GM21515 (cell line): Measurements from ENCODE around the gene ZFYVE27.

Experiments
- ATAC-seq: cut with Tn5 transposase; IDR thresholded peaks from one replicate; pipeline ENCODE4 v1.9.1; 2021; ENCODE audit not compliant: unreplicated experiment

The ZFYVE27 gene

DNA sequence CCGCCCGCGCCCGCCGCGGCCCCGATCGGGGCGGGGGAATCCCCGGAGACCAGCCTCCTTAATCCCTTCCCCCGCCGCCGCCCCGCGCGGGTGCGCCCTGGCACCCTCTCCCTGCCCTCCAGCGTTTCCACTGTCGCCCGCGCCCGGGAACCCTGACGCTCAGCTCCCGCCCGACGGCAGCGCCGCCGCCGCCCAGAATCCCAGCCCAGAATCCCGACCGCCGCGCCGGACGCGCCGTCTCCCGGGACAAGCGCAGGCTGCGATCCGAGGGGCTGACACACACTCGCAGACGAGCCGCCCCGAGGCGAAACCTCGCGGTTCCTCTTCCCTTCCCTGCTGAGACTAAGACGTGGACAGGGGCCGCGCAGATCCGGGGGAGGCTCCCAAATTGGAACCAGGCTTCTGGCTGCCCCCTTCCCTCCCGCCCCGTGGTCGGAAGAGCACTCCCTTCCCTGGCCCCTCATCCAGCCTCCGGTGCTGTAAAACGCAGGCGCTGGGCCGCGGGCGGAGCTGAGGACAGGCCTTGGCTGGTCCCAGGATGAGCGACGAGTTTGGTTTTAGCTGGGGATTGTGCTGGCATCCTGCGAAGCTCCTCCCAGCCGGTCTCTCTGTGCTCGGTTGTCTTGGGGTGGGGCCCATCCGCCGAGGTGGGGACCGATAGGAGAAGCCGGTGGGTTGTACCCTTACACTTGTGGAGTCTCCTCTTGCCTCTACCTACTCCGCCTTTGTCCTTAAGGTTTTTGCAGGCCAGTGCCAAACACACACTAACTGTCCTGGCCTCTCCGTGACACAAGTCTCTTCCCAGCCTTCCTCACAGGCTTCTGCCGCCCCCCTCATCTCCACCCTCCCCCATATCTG is 22.3 kb upstream of the ZFYVE27 start:
- ATAC-seq: peak; percentile 49

DNA sequence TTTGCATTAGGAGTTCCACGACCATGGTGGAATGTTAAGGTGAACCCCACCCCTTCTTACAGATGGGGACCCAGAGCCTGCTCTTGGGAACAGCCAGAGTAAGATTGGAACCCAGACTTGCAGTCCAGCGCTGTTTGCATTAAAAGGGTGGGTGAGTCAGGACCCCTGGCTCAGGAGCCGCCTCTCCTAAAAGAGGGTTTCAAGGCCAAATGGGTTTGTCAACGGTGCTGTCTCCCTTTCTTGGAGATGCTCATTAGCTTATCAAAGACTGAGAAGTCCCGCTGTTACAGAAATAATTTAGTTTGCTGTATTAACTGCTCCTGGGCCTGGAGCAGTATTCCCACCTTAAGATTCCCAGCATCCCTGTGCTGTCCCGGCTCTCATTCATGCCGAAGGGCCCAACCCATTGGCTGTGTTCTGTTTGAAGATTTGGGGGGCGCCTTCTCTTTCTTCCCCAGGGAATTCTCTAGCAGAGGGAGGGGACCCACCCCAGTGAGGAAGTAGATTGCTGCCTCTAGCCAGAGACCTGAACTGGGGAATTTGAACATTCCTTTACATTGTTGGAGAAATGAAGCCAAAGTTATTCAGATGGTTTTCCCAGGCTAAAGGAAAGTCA is 21.6 kb upstream of the ZFYVE27 start:
- ATAC-seq: no peak

DNA sequence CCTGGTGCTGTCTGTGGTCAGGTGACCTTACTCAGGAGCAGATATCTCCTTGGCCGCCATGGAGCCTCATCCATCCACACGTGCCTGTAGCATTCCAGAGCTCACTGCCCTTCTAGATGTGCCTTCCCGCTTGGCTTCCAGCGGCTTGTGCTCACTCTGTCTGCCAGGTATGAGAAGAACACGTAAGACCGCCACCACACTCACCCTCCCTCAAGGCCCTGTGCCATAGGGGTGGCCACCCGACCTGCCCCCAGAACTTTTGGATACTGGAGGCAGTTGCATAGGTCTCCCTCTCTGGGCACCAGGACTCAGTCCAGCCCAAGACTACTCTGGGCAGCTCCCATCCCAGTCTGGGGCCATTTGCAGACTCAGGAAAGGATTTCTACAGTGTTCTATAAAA is 19.3 kb upstream of the ZFYVE27 start:
- no peak for ATAC-seq

DNA sequence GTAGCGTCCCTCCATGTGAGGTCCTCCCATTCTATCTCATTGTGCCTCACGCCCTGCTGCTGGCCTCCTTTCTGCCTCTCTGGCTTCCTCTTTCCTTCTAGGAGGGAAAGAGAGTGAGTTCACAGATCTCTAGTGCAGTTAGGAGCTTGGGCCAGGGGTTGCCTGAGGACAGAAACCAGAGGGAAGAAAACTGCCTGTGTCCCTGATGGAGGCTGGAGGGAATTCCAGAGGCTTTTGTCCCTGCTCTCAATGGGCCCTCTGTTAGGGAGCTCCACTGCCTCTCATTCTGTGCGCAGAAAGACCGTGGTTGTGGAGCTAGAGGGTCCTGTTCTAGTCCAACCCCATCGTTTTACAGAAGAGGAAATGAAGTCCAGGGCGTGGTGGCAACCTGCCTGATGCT is 18.8 kb upstream of the ZFYVE27 start:
- no peak for ATAC-seq

DNA sequence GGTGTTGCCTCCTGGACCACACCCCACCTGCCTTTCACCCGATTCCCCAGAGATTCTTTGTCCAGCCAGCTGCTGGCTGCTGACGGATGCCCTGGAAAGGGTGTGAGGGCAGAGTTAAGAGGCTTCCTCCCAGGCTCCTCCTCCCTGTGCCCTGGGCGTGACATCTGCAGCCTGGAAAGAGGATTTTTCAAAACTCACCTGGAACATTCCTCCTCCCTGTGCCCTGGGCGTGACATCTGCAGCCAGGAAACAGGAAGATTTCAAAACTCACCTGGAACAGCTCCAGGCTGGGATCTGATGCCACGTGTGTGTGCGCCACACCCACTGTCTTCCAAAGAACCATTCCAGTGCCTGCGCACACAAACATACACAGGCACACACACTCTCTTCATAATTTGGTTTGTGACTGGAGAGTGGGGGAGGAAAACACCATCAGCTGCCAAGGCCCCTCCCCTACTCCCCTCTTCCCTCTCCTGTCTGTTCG is 18.2 kb upstream of the ZFYVE27 start:
- no peak for ATAC-seq

DNA sequence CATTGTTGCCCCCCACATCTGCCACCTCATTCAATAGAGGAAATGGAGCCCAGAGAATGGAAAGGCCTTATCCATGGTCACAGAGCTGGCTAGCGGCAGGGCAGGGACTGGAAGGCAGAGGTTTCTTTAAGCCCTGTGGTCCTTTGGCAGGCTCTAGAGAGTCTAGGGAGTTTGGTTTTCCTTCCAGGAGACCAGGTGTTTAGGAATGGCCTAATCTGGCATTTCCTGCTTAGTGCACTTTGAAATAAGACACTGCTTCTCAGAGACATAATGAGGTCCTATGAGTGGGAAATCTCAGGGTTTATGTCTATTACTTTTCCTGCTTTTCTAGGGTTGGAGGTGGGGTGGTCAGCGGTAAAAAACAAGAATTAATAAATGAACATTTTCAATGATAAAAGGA is 17.3 kb upstream of the ZFYVE27 start:
- no peak for ATAC-seq

DNA sequence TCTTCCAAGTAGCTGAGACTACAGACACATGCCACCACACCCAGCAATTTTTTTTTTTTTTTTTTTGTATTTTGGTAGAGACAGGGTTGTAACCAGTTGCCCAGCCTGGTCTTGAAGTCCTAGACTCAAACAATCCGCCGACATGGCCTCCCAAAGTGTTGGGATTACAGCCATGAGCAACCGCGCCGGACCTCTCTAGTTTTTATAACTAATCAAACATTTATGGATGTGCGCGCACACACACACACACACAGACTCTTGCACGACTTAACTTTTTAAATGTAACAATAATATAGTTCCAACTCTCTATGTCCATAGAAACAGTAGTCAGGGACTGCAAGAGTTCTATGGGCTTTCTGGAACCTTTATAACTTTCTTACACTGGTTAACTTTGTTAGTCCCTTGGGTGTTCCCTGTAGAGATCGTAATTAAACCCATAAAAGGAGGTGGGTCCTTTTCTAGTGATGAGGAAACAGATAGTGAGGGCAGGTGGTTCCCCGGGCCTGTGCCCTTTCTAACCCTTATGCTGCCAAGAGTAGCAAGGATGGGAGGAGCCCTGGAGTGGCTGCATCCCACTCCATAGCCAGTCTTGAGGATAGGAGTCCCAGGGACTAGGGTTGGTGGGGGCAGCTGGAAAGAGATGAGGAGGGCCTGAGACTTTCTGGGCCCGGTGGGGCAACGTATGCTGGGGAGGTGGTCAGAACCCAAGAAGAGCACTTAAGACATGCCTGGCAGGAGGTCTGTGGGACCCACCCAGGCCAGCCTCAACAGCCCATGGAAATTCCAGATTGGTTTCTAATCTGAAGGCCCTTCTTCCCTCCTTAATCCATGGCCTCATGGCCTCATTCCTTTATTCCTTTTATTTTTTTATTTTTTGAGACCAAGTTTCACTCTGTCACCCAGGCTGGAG is 14.8 kb upstream of the ZFYVE27 start:
- no peak for ATAC-seq

DNA sequence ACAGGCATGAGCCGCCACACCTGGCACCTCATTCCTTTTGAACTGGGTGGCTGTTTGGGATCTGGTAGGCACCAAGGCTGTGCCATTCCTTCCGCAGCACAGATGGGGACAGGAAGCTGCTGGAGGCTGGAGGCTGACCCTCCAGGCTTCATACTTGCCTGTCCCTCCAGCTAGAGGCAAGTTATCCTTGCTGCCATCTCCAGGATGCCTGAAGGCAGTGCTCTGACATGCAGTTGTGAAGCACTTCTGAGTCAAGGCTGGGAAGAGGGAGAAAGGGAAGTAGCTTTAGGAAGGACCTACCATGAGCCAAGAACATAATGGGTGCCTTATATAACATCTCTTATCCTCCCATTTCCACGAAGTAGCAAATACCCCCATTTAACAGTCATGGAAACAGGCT is 13.9 kb upstream of the ZFYVE27 start:
- ATAC-seq: no peak

DNA sequence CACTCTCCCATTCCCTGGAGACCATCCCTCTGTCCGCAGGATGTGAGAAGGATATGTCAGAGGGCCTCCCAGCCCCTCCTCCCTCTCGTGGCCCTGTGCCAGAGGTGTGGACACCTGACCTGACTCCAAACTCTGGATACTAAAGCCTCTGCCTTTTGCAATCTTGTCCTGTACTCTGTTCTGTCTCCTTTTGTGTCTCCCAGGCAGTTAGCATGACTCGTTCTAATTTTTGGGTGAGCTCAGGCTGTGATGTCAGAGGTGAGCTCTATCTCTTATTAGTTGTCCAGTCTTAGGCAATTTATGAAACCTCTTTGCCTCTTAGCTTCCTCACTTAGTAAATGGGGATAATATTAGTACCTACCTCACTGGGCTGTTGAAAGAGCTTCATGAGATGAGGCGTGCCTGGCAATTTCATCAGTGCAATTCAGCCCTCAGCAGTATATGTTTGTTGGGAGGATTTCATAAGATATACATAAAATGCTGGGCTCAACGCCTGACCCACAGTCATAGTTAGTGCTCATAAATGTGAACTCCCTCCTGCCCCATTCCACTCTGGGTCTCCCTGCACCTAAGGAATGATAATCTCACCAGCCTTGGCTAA is 12.5 kb upstream of the ZFYVE27 start:
- no peak for ATAC-seq

DNA sequence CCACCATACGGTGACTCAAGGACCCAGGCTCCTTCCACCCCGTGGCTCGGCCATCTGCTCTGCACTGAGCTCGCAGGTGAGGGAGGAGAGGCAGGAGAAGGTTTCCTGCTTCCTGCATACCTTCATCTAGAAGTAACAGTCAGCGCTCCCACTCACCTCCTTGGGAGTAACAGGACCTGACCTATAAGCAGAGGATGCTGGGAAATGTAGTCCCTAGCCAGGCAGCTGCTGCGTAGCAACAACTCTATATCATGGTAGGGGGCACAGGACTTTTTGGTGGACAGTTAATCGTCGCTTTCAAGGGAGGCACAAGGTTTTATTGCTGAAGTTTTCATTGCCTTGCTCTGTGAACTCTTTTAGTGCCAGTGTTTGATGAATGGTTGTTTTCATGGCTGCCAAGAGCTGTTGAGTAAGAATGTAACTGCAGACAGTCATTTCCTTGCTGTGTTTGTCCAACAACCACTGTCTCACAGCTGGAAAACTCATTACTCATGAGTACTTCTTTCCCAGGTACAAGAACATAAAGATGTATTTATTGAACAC is 10.2 kb upstream of the ZFYVE27 start:
- no peak for ATAC-seq

DNA sequence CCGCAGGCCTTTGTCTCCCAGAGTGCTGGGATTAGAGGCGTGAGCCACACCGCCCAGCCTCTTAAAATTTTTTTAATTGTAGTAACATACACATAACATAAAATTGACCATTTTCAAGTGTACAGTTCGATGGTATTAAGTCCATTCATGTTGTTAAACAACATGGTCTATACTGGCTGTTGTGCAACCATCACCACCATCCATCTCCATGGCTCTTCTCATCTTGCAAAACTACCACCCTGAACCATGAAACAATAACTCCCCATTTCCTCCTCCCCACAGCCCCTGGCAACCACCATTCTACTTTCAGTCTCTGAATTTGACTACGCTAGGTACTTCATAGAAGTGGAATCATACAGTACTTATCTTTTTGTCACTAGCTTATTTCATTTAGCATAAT is 7.9 kb upstream of the ZFYVE27 start:
- ATAC-seq: no peak

DNA sequence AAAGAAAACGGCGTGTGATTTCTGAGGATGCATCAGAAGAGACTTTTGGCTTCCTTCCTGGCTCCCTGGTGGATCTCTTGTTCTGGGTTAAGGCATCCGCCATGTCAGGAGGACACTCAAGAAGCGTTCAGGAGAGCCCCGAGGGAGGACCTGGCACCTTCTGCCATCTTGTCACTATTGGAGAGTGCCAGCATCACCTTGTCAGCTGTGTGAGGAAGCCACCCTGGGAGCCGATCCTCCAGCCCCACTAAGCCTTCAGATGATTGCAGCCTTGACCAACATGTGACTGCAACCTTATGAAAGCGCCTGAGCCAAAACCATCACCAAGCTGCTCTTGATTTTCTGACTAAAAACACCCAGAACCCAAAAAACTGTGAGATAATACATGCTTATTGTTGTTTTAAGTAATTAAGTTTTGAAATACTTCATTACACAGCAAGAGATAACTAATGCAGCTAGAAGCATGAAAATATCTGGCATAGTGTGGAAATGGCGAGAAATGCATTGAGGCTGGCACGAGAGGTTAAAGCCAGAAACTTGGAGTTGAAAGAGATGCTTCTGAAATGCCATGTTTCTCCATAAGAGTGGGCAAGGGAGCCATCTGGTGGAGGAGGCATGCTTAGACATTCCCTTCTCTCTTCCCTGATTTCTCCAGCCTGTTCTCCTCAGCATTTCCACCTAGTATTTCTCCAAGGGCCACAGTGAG is 5.4 kb upstream of the ZFYVE27 start:
- no peak for ATAC-seq

DNA sequence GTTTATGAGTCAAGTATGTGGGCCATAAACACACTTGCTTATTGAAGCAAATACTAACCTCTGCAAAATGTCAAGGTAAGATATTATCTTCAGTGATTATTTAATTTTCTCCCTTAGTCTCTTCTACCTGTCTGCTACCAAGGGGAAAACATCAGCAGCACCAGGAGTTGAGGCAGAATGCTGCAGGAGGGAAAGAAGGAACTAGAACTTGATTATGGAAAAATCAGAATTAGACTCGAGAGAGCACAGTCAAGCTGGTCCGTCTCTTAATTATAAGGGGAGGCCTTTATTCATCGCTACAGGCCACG is 4.9 kb upstream of the ZFYVE27 start:
- no peak for ATAC-seq

DNA sequence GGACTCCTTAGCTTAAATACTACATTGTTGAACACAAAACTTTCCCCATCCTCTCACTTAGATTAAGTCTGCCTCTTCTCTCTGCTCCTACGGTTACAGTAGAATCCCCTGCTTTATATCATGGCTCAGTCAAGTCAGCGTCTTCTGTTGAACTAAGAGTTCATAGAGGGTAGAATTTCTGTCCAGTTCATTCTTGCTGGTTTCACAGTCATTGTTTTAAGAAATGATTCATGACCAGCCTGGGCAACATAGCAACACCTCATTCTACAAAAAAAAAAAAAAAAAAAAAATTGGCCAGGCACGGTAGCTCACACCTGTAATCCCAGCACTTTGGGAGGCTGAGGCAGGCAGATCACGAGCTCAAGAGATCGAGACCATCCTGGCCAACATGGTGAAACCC is 3.7 kb upstream of the ZFYVE27 start:
- no peak for ATAC-seq

DNA sequence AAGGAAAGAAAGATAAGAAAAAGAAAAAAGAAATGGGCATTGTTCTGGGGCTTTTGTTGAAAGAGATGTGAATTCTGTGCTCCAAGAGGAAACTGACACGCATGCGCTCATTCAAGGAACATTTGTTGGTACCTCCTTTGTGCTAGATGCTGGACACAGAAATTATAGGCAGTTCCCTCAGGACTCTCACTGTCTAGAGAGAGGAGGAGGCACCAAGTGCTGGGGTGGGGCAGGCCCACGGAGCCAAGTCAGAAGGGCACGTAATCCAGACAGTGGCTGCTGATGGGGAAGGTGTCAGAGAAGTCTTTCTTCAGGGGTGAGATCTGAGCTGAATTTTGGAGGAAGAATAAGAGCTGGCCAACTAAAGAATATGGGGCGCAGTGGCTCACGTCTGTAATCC is 2.9 kb upstream of the ZFYVE27 start:
- no peak for ATAC-seq

DNA sequence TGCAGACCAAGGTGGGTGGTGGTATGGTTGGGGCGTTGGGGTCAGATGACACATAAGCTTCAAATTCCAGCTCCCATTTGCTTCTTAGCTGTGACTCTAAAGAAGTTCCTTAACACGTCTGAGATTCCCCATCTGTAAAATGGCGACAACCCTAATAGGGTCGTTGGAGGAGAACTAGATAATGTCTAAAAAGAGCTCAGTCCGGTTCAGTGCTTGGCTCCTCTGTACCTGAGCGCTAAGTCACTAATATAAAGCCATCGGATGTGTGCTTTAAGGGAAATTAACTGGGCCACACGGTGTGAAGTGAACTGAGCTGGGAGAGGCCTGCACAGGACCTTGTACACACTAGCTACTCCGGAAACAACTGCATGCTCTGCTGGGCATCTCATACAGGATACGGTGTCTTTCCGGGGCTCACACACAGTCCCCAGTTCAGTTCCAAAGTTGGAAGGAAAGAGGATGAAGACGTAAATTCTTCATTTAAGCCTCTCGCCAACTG is 476 bp upstream of the ZFYVE27 start:
- peak; percentile 29 for ATAC-seq

DNA sequence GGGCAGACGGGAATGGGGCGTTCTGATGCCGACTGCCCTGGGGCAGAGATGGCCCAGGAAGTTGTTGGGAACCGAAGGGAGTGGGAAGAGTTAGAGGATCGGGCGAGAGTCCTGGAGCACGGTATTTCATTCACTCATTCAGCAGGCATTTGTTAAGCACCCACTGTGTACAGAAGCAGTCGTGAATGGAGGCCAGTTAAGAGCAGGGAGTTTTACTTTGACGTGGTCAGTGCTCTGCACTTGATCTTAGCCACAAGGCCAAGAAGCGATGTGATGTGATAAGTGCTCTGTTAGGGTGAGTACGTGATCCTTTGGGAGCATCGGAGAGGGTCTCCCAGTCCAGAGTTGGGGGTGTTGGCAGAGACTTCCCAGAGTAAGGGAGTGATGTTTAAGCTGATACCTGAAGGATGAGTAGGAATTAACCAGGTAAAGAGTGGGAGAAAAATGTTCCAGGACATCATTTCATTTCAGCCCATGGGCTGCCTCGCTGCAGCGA is 890 bp downstream of the ZFYVE27 start:
- ATAC-seq: no peak

DNA sequence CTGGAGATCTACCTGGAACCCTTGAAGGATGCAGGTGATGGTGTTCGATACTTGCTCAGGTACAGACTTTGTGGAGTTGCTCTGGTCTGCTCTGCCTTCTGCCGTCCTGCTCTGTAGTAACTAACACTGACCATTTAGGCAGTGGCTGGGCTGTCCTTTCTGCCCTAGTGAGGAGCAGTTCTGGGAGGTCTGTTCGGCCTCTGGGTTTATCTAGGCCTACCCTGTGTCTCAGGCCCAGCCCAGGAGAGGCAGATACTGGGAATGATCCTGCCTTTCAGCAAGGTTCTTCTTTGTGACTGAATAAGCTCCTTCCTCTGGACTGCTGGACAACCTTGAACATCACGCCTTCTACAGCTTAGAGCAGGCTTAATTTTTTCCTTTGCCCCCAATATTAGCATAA is 1.7 kb downstream of the ZFYVE27 start:
- ATAC-seq: no peak

DNA sequence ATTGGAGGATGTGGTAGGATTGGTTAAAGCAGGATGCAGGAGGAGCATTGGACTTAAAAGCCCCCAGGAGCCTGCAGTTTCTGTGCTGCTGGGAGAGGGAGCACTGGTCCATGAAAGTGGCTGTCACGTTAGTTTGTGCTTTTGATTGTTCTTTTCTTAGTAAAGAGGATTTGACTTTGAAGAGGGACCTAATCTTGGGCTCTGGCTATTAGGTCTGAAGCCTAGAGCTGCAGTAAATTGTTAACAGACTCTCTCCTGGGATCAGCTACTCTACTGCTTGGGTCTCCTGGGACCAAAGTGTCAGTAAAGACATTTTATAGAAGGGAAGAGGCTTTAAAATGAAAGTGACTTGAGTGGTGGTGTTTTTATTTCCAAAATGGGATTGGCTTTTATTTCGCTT is 3.7 kb downstream of the ZFYVE27 start:
- ATAC-seq: no peak
